Thyroid gland (tissue), 4 donors: ENCODE data around the gene BNIP3. TPM values are rescaled to one million over a fixed set of nuclear protein-coding genes. Genes with fewer than 3 reads are reported as not detected.
"Not testable (repeated sequence)": the region's sequence is repeated elsewhere in the genome, so short reads cannot be mapped to it uniquely, and the experiment has no call there.

Source experiments
- DNase-seq, 2 donors: peaks; one replicate each; pipeline ENCODE4 v3.0.0-alpha.2; 2019
- H3K27ac ChIP-seq, 3 donors: fragments of 200-600 bp; sonication (generic); 1 replicate in 2 of 3; 2 replicates in 1 of 3; pipeline ENCODE4 v1.5.1; 2016 to 2019; ENCODE audit warnings: mild to moderate bottlenecking in 1 of 3, moderate library complexity in 1 of 3
- H3K27me3 ChIP-seq: fragments of 200-600 bp; sonication (generic); one replicate; pipeline ENCODE4 v1.5.1; 2019
- H3K36me3 ChIP-seq, 2 donors: fragments of 200-600 bp; sonication (generic); one replicate each; pipeline ENCODE4 v1.5.1; 2016 to 2019
- H3K4me1 ChIP-seq, 2 donors: fragments of 200-600 bp; sonication (generic); one replicate each; pipeline ENCODE4 v1.5.1; 2017 to 2019
- H3K4me3 ChIP-seq, 3 donors: fragments of 200-600 bp; sonication (generic); replicated peaks in 1 of 3; 1 replicate in 2 of 3; 2 replicates in 1 of 3; pipeline ENCODE4 v1.5.1; 2016; ENCODE audit warnings: mild to moderate bottlenecking in 1 of 3
- H3K9me3 ChIP-seq: fragments of 200-600 bp; sonication (generic); one replicate; pipeline ENCODE4 v1.5.1; 2017
- POLR2A ChIP-seq, 2 donors: fragments of 450-650 bp; IDR thresholded peaks; one replicate each; pipeline ENCODE4 v1.6.1; 2017; ENCODE audit warnings: antibody characterized with exemption in 2 of 2, mild to moderate bottlenecking in 2 of 2, moderate library complexity in 1 of 2
- WGBS, 2 donors: methylation state at CpG; one replicate each; pipeline ENCODE4 v1.1.5; 2017; 5-methylcytosine and 5-hydroxymethylcytosine counted together
- intact Hi-C: fragments of 100-400 bp; cut with DNase I; formaldehyde crosslinking; loops from one replicate; pipeline ENCODE4 v1.15.1; 2023
- total RNA-seq, 4 donors: library from RNA; depleted of rRNA; stranded (reverse); fragments of >200 nt; gene quantifications; one replicate each; pipeline ENCODE4 v1.2.3, GENCODE V29; 2016
- TF ChIP-seq, protein P1 (sequence below), 6 experiments: fragments of 200-600 bp in 3 of 6; fragments of 450-650 bp in 3 of 6; sonication (generic) in 3 of 6; IDR thresholded peaks; one replicate each; pipeline ENCODE4 v1.5.1; 2016 to 2019; ENCODE audit warnings: antibody characterized with exemption in 6 of 6, mild to moderate bottlenecking in 2 of 6, inconsistent platforms in 1 of 6, moderate library complexity in 1 of 6

The BNIP3 gene
- total RNA-seq, 4 donors from 2014 or later = 54.4 to 124 (median 90.2) TPM

DNA sequence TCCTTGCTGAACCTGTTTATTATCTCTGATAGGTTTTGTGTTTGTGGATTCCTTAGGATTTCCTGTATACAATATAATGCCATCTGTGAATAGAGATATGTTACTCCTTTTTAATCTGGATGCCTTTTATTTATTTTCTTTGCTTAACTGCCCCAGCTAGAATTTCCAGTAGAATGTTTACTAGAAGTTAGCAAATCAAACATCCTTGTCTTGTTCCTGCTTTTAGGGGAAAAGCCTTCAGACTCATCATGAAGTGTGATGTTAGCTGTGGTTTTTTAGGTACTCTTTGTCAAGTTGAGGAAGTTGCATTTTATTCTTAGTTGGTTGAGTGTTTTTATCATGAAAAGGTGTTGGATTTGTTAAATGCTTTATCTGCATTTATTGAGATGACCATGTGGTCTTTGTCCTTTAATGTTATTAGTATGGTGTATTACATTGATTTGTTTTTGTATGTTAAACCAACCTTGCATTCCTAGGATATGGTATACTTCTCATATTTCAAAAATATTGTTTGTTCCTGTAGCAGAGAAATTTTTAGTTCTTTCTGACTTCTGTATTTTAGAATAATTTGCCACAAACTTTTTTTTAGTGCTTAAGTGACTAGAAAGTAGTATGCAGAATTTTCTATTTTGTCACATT is 56.6 kb downstream of the BNIP3 start:
- Histone ChIP-seq H3K4me1 (peaks cover 13 to 21% of the 10 kb centered on the region in 2 donors), H3K27ac (no peak overlapping the region), H3K36me3 (no peaks in the 10 kb centered on the region), H3K4me3 (no peak overlapping the region), H3K9me3 (no peaks in the 10 kb centered on the region), H3K27me3 (no peaks in the 10 kb centered on the region)
- intact Hi-C loops = no loop called here
- no peak for DNase-seq
- TF ChIP-seq, protein P1, sequence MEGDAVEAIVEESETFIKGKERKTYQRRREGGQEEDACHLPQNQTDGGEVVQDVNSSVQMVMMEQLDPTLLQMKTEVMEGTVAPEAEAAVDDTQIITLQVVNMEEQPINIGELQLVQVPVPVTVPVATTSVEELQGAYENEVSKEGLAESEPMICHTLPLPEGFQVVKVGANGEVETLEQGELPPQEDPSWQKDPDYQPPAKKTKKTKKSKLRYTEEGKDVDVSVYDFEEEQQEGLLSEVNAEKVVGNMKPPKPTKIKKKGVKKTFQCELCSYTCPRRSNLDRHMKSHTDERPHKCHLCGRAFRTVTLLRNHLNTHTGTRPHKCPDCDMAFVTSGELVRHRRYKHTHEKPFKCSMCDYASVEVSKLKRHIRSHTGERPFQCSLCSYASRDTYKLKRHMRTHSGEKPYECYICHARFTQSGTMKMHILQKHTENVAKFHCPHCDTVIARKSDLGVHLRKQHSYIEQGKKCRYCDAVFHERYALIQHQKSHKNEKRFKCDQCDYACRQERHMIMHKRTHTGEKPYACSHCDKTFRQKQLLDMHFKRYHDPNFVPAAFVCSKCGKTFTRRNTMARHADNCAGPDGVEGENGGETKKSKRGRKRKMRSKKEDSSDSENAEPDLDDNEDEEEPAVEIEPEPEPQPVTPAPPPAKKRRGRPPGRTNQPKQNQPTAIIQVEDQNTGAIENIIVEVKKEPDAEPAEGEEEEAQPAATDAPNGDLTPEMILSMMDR (IDR thresholded peaks at IDR 0.05) = no peak
- no peak for TF ChIP-seq POLR2A (IDR thresholded peaks at IDR 0.05)

DNA sequence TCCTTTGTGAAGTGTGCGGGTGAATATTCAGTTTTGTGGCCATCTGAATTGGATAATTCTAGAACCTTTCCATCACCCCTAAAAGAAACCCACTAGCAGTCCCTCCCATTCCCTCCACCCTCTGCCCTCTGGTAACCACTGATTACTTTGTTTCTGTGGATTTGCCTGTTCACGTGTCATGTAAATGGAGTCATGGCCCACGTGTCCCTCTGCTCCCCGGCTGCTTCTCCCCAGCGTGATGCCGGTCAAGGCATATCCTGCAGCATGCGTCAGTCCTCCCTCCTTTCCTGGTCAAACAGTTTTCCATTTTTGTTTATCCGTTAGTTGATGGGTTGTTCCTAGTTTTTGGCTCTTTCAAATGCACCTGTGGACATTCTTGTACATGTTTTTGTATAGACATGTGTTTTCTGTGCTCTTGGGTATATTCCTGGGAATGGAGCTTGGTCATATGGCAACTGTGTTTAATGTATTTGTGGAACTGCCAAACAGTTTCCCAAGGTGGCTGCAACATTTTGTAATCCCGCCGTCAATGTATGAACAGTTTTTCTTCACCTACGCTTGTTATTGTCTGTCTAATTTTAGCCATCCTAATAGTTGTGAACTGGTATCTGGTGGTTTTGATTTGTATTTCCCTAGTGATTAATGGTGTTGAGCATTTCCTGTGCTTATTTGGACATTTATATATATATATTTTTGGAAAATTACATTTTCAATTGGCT is 58.5 kb downstream of the BNIP3 start:
- H3K9me3 ChIP-seq = no peaks in the 10 kb centered on the region
- no peaks in the 10 kb centered on the region for H3K27me3 ChIP-seq
- H3K27ac ChIP-seq = no peak overlapping the region
- TF ChIP-seq POLR2A (IDR thresholded peaks at IDR 0.05) = no peak
- TF ChIP-seq, protein P1 (IDR thresholded peaks at IDR 0.05) = no peak
- no peaks in the 10 kb centered on the region for H3K36me3 ChIP-seq
- no peak for DNase-seq
- intact Hi-C loops = no loop called here
- H3K4me1 ChIP-seq = peaks cover 5% of the 10 kb centered on the region in 2 donors
- H3K4me3 ChIP-seq = no peak overlapping the region
- WGBS, 2 donors = 92 to 94% methylated on average over 11 of the region's 11 CpGs

DNA sequence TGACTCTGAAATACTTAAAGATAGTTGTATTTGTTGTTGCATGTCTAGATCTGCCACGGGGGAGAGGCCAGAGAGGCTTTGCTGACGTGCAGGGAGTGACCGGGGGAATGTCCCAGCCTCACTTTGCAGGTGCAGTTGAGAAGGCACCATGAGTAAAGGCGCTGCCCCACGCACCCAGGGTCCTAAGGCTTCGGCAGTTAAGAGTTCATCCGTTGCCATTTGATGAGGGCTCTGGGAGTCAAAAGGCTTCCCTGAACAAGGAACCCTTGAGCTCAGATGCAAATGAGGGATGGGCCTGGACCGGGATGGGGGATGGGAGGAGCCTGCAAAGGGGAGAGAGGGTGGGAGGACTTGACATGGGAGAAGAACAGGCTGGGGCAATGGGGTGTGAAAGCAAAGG is 60.5 kb downstream of the BNIP3 start:
- WGBS, 2 donors = 62% methylated on average over 8 of the region's 8 CpGs
- H3K27ac ChIP-seq = no peak overlapping the region
- DNase-seq = no peak
- H3K27me3 ChIP-seq = no peaks in the 10 kb centered on the region
- TF ChIP-seq POLR2A (IDR thresholded peaks at IDR 0.05) = no peak
- TF ChIP-seq, protein P1 (IDR thresholded peaks at IDR 0.05) = no peak
- H3K4me1 ChIP-seq = no peaks in the 10 kb centered on the region
- H3K4me3 ChIP-seq = no peak overlapping the region
- H3K9me3 ChIP-seq = no peaks in the 10 kb centered on the region
- intact Hi-C loops = no loop called here
- H3K36me3 ChIP-seq = no peaks in the 10 kb centered on the region

DNA sequence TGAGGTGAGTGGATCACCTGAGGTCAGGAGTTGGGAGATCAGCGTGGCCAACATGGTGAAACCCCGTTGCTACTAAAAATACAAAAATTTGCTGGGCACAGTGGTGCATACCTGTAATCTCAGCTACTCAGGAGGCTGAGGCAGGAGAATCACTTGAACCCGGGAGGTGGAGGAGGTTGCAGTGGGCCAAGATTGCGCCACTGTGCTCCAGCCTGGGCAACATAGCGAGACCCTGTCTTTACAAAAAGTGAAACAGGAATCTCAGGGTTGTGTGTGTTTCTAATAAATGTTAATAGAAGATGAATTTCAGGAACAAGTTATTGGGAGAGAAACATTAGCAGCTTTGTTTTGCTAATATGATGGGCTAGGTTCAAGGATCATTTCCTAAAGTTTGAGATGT is 61.0 kb downstream of the BNIP3 start:
- intact Hi-C loops = no loop called here
- WGBS, 2 donors = 84 to 96% methylated on average over 5 of the region's 5 CpGs
- H3K4me1 ChIP-seq = no peaks in the 10 kb centered on the region
- TF ChIP-seq, protein P1 (IDR thresholded peaks at IDR 0.05) = no peak
- TF ChIP-seq POLR2A (IDR thresholded peaks at IDR 0.05) = no peak
- H3K27me3 ChIP-seq = no peaks in the 10 kb centered on the region
- no peaks in the 10 kb centered on the region for H3K36me3 ChIP-seq
- no peak for DNase-seq
- H3K27ac ChIP-seq = no peak overlapping the region
- H3K4me3 ChIP-seq = no peak overlapping the region
- no peaks in the 10 kb centered on the region for H3K9me3 ChIP-seq

DNA sequence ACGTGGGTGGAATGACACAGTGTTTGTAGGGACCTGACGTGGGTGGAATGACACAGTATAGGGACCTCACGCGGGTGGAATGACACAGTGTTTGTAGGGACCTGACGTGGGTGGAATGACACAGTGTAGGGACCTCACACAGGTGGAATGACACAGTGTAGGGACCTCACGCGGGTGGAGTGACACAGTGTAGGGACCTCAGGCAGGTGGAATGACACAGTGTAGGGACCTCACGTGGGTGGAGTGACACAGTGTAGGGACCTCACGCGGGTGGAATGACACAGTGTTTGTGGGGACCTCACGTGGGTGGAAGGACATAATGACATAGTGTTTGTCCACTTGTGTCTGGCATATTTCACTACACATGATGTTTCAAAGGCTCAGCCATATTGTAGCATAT is 61.6 kb downstream of the BNIP3 start:
- H3K9me3 ChIP-seq = no peaks in the 10 kb centered on the region
- H3K4me1 ChIP-seq = no peaks in the 10 kb centered on the region
- TF ChIP-seq, protein P1 (IDR thresholded peaks at IDR 0.05) = no peak
- no peak for TF ChIP-seq POLR2A (IDR thresholded peaks at IDR 0.05)
- H3K4me3 ChIP-seq = no peak overlapping the region
- no peaks in the 10 kb centered on the region for H3K36me3 ChIP-seq
- no peak overlapping the region for H3K27ac ChIP-seq
- no peaks in the 10 kb centered on the region for H3K27me3 ChIP-seq
- 91 to 94% methylated on average over 11 of the region's 11 CpGs for WGBS, 2 donors
- intact Hi-C loops = no loop called here
- no peak for DNase-seq

DNA sequence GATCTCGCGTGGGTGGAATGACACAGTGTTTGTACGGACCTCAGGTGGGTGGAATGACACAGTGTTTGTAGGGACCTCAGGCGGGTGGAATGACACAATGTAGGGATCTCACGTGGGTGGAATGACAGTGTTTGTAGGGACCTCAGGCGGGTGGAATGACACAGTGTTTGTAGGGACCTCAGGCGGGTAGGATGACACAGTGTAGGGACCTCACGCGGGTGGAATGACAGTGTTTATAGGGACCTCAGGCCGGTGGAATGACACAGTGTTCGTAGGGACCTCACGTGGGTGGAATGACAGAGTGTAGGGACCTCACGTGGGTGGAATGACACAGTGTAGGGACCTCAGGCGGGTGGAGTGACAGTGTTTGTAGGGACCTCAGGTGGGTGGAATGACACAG is 62.3 kb downstream of the BNIP3 start:
- WGBS, 2 donors = 88 to 91% methylated on average over 14 of the region's 14 CpGs
- H3K4me1 ChIP-seq, H3K27ac ChIP-seq, intact Hi-C loops, H3K27me3 ChIP-seq, H3K9me3 ChIP-seq, H3K4me3 ChIP-seq, DNase-seq, H3K36me3 ChIP-seq: not testable (repeated sequence)
